ENCODE measurements around the gene ARHGEF12. TPM values are rescaled to one million over a fixed set of nuclear protein-coding genes. Genes with fewer than 3 reads are reported as not detected.

ARHGEF12 gene
- total and polyA plus RNA-seq, 4 donors, result 19.0 to 243 (median 55.6) TPM

DNA sequence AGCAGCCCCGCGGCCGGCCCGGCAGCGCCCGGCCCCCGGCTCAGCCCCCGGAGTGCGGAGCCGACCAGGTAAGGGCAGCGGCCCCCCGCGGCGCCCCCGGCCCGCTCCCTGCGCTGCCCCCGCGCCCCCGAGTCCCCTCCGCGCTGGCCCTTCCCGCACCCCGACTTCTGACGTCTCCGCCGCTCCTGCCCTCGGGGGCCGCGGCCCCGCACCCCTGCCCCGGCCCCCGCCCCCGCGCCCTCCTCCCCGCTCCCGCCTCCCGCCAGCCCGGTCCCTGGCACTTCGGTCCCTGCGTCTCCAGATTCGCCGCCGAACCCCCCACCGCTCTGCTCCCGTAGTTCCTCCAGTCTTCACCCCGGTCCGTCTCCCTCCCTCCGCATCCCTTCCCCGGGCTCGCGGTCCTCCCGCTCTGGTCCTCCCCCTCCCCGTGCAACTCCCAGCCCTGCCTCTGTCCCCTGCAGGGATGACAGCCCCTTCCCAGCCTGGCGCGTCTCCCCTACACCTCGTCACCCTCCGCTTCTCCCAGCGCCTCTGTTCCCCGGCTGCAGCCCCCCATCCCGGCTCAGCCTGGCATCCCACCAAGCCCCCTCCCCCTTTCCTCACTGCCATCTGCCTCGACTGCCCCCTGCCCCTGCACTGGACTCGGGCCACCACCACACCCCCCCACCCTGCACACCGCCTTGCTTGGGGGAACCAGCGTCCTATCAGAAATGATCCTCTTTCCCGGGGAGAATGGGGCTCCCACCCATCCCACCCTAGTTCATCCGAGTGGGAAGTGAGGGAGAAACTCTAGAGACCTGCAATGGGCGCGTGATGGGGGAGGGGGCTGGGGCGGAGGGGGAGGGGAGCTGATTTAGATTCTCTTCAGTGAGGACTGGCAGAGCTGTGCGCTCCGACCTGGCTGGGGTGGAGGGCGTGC lies 175.9 kb downstream of the ARHGEF12 start:
- 10 to 12% methylated on average over 46 to 73 of the region's 73 CpGs for WGBS, 2 donors
- ATAC-seq (ENCODE audit: insufficient read depth, low FRiP score) (no peak), DNase-seq (peak; percentile 68 to 84 (median 78))
- H3K4me3 ChIP-seq, result no peak overlapping the region
- no peak for TF ChIP-seq CTCF (IDR thresholded peaks at IDR 0.05; ENCODE audit: control extremely low read depth, extremely low read depth)
- no peaks in the 10 kb centered on the region for H3K9me3 ChIP-seq (ENCODE audit: control insufficient read depth in 4 of 4, insufficient read depth in 3 of 4, low read length in 3 of 4)
- no peak overlapping the region for H3K9ac ChIP-seq (ENCODE audit: insufficient read depth in 1 of 2, low read length in 2 of 2)
- H3K27ac ChIP-seq (ENCODE audit: low read depth in 1 of 2, low read length in 1 of 2), result no peak overlapping the region
- H3K27me3 ChIP-seq (ENCODE audit: control insufficient read depth in 3 of 3, insufficient read depth in 3 of 3, low read length in 2 of 3), result peaks cover 0 to 36% (median 4%) of the 10 kb centered on the region in 3 donors
- no peaks in the 10 kb centered on the region for H3K36me3 ChIP-seq (ENCODE audit: control insufficient read depth in 4 of 4, insufficient read depth in 4 of 4, low read length in 4 of 4)
- H3K4me1 ChIP-seq (ENCODE audit: control insufficient read depth in 5 of 5, insufficient read depth in 5 of 5, low read length in 5 of 5), result peaks cover 0 to 30% (median 6%) of the 10 kb centered on the region in 5 donors

- Histone ChIP-seq H3K4me1 (ENCODE audit: control insufficient read depth in 5 of 5, insufficient read depth in 5 of 5, low read length in 5 of 5) (peaks cover 0 to 38% (median 9%) of the 10 kb centered on the region in 5 donors), H3K27ac (ENCODE audit: low read depth in 1 of 2, low read length in 1 of 2) (no peak overlapping the region), H3K4me3 (no peak overlapping the region), H3K27me3 (ENCODE audit: control insufficient read depth in 3 of 3, insufficient read depth in 3 of 3, low read length in 2 of 3) (peaks cover 0 to 39% (median 4%) of the 10 kb centered on the region in 3 donors), H3K9ac (ENCODE audit: insufficient read depth in 1 of 2, low read length in 2 of 2) (no peak overlapping the region), H3K9me3 (ENCODE audit: control insufficient read depth in 4 of 4, insufficient read depth in 3 of 4, low read length in 3 of 4) (no peaks in the 10 kb centered on the region), H3K36me3 (ENCODE audit: control insufficient read depth in 4 of 4, insufficient read depth in 4 of 4, low read length in 4 of 4) (no peaks in the 10 kb centered on the region)
- peak in 2 of 3 donors; percentile 18 to 39 for DNase-seq
- ATAC-seq (ENCODE audit: insufficient read depth, low FRiP score), result no peak
- no peak for TF ChIP-seq CTCF (IDR thresholded peaks at IDR 0.05; ENCODE audit: control extremely low read depth, extremely low read depth)
- 78 to 84% methylated on average over 21 to 22 of the region's 22 CpGs for WGBS, 2 donors
These were observed 176.7 kb downstream of the ARHGEF12 start for GRCh38 chr11:120512739-120513435.

DNA sequence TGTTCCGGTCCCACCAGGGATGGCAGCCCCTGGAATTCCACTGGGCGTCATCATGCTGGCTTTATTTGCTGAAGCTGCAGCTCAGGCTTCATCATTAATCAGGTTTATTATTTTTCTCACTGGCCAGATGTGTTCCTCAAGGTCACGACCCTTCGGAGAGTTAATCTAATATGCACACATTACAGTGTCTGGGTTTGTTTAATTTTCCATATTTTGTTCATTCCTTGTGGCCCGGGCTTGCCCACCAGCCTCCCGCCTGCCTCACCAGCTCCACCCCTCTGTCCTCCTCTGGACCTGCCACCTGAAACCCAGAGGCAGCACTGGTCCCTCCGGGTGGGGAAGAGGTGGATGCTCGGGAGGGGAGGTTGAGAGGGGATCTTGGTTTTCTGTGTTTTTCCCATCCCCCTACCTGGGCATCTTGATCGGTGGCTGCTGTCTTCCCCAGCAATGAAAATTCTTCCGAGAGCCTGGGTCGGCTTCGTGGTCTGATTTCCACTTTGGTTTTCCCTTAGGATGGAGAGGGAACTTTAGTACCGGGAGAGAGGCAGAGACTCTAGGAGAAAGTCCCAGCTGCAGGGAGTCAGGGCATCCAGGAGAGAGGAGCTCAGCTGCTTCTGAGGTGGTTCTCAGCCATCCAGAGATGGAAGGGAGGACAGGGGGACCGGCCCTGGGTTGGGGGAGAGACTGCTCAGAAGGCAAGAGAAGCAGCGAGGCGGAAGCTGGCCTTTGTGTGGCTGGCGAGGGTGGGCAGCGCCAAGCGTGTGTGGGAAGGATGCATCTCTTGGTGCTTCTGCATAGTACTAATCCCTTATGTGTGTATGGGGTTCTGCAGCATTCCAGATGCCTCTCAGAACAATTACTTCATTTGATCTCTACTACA lies 177.5 kb downstream of the ARHGEF12 start:
- DNase-seq (peak in 1 of 3 donors; percentile 3), ATAC-seq (ENCODE audit: insufficient read depth, low FRiP score) (no peak)
- Histone ChIP-seq H3K9ac (ENCODE audit: insufficient read depth in 1 of 2, low read length in 2 of 2) (no peak overlapping the region), H3K27ac (ENCODE audit: low read depth in 1 of 2, low read length in 1 of 2) (no peak overlapping the region), H3K9me3 (ENCODE audit: control insufficient read depth in 4 of 4, insufficient read depth in 3 of 4, low read length in 3 of 4) (no peaks in the 10 kb centered on the region), H3K4me3 (no peak overlapping the region), H3K36me3 (ENCODE audit: control insufficient read depth in 4 of 4, insufficient read depth in 4 of 4, low read length in 4 of 4) (no peaks in the 10 kb centered on the region), H3K27me3 (ENCODE audit: control insufficient read depth in 3 of 3, insufficient read depth in 3 of 3, low read length in 2 of 3) (peaks cover 0 to 36% (median 0%) of the 10 kb centered on the region in 3 donors), H3K4me1 (ENCODE audit: control insufficient read depth in 5 of 5, insufficient read depth in 5 of 5, low read length in 5 of 5) (peaks cover 0 to 46% (median 14%) of the 10 kb centered on the region in 5 donors)
- TF ChIP-seq CTCF (IDR thresholded peaks at IDR 0.05; ENCODE audit: control extremely low read depth, extremely low read depth), result no peak
- 77 to 81% methylated on average over 18 to 19 of the region's 19 CpGs for WGBS, 2 donors

Measured in lung (tissue), 12 donors.